H1 (cell line): ENCODE measurements around the gene FBXL17. TPM values are rescaled to one million over a fixed set of nuclear protein-coding genes. Genes with fewer than 3 reads are reported as not detected.

Experiments used
- ATF2 ChIP-seq: IDR thresholded peaks from 2 replicates; pipeline ENCODE4 v1.6.1; 2012; ENCODE audit warnings: low read length, inconsistent platforms
- BRCA1 ChIP-seq: IDR thresholded peaks from 2 replicates; pipeline ENCODE4 v1.6.1; 2012; ENCODE audit warnings: low read depth, low read length, improper control_type of control experiment
- polyA plus RNA-seq, 7 experiments: library from polyadenylated mRNA; depleted of rRNA in 3 of 7; stranded (reverse) in 5 of 7; unstranded in 2 of 7; fragments of >200 nt in 5 of 7; fragments of 200-250 nt in 2 of 7; gene quantifications; 1 replicate in 5 of 7; 2 replicates in 1 of 7; 4 replicates in 1 of 7; pipeline versions ENCODE4 v1.2.1 to v1.2.3, GENCODE V29; 2011 to 2013; ENCODE audit warnings: missing spikeins in 2 of 7, mixed read lengths in 2 of 7
- total RNA-seq: library from RNA; stranded (reverse); fragmentation: NEBNext Ultra II Directional; extraction: Animal tissue kit (Norgen Biotek cat#: 25700); gene quantifications from 2 replicates; pipeline ENCODE4 v1.2.1, GENCODE V29; 2021

Gene FBXL17
- total and polyA plus RNA-seq, 2 of the 8 experiments (the other 6 are each of a cell fraction or from before 2014, with no cell fraction given), result 0.35 to 4.3 TPM

GRCh38 chr5:108266242-108266641 lies 115.7 kb downstream of the FBXL17 start (continued):
- TF ChIP-seq ATF2, result no peak
- TF ChIP-seq BRCA1, result no peak
